8988T (cell line): Measurements from ENCODE around the gene CNDP1.

ENCODE experiments used
- DNase-seq: peaks from one replicate; pipeline ENCODE4 v3.0.0; 2011

CNDP1 gene

DNA sequence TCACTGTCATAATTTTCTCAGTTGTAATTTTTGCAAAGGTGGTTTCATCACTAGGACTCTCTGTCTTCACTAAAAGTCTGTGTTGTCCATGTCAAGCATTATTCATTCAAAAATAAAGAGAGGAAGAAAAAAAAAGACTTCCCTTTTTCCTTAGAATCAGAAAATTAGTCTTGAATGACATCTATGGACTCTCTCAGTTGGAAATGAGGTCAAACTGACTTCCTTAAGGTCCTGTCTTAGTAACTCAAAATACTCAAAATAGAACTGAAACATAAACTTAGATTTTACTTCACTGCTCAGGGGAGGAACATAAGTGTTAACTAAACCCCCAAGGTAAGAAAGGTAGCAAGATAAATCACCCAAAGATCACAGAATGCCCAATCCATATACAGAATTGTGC is 61.1 kb downstream of the CNDP1 start:
- DNase-seq = no peak

DNA sequence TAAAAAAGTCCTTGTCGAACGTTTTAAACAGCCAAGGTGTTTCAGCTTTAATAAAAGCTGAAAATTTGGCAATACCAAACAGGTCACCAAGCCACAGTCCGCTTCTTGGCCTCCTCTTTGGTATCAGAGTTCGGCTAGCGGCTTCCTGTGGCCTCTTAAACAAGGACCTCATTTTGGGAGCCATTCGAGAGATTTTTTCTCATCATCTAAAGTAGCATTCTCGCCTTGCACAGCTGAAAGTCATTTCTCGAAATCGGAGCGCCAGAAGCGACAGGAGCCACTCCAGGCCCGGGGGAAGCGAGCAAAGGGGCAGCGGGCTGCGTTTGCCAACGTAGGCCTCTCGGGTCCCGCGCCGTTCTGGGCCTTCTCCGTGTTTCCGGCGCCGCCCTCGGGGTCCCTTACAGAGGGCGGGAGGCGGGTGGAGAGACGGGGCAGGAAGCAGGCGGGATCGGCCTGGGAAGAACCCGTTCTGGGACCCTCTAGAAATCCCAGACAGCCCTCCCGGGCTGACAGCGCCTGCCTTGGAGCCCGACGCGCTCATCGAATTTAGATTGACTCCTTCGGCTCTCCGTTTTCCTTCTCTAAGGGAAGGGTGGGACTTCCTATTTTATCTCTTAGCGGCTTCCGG is 62.8 kb downstream of the CNDP1 start:
- peak; percentile 6 for DNase-seq

DNA sequence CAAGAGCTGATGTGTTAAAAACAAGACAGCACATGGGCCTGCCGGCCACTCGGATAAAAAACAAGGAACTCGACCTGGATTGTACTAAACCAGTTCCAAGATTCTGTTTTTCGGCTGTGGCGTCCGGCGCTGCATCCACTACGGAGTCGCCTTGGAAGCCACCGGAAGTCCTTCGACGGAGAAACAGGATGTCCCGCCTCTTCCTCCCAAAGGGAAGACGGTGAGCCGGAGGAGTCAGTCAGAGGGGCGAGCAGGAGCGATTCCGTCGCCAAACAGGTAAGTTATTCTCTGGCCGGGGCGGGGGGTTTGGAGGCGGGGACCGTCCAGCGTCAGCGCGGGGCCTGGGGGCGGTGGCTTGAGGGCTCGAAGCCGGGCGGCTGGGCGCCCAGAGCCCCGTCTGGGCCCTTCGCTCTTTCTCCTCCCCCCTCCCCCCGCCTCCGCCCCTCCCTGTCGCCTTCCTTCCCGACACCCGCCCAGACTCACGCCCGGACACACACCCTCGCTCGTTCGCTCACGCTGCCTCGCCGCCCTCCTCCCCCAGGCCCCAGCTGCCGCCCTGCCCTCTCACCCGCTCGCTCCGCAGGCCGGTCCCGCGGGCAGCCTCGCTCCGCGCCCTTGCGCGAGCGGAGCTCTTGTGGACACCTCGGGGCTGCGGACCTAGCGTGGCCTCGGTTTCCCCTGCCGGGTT is 63.5 kb downstream of the CNDP1 start, which contains the start of gene ZNF407:
ZNF407 (plus strand) TSS at position 209 of the 688 bp plus-strand sequence. CDS start 33,150 bp downstream, outside the sequence.
- peak; percentile 23 for DNase-seq

DNA sequence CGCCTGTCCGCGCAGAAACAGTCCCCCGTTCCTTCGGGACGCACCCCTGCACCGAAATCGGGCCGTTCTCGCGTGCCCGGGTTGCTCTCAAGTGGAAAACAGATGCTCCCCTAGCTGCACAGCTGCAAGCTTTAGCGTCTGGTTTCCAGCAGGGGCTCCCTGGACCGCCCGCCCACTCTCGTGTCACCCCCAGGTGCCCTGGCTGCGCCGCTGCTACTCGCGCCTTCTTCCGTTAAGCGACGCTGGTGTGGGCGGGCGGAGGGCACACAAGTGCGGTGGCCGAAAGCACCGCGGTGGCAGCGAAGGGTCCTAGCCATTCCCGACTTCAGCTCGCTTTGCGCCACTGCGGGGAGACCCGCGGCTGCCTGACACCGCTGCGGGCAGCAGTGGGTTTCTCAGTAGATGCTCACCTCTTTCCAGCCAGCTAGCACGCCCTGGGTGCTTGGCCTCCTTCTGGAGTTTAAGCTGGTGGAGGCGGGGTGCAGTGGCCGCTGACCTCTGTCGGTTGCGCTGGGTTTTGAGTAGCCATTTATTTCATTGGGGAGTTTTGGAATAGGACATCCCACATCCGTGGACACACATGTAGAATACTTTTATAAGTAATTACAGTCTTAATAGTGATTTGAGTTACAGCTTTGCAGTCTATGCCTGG is 64.2 kb downstream of the CNDP1 start:
- DNase-seq = peak; percentile 21

DNA sequence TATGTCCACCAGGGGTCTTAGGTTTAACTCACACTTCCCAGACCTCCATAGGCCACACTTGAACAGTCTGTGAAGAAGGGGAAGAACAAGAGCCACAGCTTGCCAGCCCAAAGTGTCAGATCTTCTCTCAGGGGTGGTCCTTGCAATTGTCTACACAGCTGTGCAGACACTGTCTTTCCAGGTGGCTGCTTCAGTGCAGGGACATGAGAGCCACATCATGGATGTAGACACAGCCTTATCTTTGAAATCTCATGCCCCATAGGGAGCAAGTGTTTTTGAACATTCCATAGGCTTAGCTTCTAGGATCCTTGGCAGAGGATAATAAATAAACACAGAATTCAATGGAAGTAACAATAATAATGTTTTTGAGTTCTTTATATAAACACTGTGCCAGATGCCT is 70.1 kb downstream of the CNDP1 start:
- no peak for DNase-seq

DNA sequence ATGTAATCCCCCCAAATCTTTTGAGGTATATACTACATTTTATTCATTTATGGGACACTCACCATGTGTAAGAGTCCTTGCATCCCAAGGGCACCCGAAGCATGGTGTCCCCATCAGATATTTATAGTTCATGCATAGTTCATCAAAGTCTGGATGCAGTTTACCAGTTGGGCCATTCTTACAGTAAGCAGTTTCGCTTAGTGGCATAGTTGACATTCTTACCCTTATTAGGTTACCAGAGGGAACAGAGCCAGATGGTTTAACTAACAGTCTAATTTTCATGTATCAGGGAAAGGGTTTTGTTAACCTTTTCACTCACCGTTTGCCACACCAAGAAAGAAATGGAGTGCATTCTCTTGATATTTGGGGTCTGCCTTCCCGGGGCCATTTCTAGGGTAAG is 70.5 kb downstream of the CNDP1 start:
- DNase-seq = no peak

DNA sequence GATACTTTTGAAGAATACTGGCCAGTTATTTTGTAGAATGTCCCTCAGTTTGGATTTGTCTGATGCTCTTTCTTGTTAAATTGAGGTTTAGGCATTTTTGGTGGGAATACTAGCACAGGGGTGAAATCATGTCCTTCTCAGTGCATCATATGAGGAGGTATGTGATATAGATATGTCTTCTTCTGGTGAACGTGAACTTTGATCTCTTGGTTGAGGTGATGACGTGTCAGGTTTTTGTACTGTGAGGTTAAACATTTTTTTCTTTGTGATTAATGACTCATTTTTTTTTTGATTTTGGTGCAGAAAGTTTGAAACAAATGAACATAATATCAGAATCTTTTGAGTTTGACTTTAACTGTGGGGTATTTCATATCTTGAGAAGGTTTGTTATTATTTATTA is 74.4 kb downstream of the CNDP1 start:
- DNase-seq = no peak

DNA sequence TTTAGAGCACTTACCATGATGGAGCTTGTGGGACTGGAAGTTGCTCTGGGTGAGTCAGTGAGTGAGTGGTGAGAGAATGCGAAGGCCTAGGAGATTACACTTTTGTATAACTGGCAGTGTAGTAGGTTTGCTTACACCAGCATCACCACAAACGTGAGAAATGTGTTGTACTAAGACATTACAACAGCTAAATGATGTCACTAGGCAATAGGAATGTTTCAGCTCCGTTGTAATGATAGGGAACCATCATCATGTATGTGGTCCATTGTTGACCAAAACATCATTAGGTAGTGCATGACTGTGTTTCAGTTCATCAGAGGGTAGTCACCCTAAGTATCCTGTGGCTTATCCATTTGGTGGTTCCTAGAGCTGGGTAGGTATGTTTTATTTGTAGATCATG is 75.2 kb downstream of the CNDP1 start:
- no peak for DNase-seq

DNA sequence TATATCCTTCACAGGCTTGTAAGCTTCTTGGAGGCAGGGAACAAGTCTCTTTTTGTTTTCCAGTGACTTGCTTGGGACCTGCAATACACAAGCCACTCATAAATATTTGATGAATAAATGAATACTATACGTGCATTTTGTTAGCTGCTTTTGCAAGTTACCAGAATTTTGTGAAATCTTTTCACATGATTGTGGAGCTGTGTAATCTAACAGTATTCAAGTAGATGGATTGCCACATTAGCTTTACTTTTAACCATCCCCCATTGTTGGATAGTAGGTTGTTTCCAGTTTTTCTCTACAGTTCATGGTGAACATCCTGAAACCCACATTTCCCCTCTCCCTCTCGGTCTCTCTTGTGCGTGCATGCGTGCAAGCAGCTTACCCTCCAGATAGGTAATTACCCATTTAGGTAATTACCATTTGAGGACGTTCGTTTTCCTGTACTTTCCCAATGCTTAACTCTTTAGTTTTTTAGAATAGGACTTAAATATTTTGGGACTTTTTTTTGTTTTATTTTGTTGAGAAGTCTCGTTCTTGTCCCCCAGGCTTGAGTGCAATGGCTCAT is 75.8 kb downstream of the CNDP1 start:
- no peak for DNase-seq

DNA sequence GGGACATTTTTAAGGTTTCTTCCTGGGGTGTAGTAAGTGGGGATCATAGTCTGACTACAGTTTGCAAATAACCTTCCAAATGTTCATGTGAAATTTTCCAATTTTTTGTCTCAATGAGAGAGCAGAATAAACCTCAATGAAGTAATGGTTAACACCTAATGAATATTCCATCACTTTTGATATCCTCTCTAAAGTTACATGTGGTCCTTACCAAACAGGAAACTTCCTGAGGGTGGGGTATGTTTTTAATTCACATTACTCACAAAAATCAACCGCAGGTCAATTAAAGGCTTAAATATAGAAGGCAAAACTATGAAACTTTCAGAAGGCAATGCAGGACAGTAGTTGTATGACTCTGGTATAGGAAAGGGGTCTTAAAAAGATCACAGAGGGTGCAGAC is 76.6 kb downstream of the CNDP1 start:
- DNase-seq = no peak

DNA sequence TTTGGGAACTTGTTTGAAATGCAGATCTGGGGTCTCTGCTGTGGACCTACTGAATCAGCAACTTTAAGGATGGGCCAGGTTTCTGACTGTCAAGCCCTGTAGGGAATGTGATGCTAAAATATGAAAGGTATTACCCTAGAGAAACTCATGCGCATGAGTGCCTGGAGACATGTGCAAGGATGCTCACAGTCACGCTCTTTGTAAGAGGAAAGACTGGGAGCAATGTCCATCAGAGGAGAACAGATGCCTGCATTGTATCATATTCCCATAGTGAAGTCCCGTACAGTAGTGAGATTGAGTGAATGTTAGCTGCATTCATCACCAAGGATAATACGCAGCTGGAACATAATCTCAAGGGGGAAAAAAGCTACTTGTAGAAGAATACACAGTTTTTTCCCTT is 77.5 kb downstream of the CNDP1 start:
- no peak for DNase-seq

DNA sequence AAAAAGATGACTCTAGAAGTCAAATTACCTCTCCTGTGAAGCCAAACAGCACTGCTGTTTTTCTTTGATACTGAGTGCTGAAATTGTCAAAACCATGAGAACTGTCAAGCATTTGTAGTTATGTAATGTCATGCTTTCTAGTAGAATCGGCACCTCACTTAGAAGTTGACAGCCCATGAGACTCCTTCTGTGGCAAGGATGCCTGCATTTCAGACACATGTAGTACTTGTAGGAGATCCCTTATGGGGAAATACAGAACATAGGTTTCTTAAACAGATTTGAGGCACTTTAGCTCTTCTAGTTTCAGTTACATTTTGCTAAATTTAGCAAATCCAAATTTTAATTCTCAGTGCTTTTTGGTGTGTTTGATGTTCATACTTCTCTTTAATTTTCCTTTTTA is 79.1 kb downstream of the CNDP1 start:
- DNase-seq = no peak

DNA sequence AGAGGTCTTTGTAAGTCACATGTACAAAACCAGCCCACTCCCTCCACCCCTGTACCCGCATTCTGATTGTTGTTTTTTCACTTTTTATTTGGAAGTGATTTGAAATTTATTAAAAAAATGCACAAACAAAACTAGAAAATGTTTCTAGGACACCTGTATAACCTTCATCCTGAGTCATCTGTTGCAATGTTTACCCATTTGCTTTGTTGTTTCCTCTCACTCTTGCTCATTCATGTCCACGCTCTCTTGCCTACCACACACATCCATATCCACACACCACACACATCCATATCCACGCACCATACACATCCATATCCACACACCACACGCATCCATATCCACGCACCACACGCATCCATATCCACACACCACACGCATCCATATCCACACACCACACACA is 82.2 kb downstream of the CNDP1 start:
- DNase-seq = no peak

DNA sequence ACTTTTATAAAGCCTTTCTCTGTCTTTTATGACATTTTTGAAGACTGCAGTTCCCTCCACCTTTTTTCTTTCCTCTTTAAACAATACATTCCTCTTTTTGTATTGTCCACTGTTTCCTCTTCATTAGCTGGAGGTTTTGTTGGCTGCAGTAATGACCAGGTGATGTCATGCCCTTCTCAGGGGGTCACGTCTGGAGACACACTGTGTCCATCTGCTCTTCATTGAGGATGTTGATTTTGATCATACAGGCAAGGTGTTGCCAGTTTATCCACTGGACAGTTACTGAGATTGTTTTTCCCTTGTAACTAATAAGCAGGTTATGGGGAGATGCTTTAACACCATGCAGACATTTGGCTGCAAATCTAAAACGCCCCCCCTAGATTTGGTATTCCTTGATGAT is 83.2 kb downstream of the CNDP1 start:
- DNase-seq = no peak

DNA sequence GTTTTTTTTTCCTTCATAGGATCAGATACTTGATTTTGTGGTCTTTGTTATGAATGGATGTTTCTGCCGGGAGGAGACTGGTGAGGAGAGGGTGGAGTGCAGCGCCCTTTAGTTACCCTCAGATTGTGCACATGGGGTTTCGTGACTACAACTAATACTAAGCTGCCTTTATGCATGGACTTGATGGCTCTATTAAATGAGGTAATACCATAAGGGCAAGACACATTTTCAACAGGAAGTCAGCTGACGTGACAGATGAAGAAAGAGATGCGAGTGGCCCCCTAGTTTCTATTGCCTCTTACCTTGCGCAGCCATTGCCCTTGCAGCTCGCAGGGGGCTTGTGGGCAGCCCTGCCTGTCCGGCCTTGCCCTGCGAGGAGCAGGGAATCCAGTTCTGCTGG is 87.8 kb downstream of the CNDP1 start:
- DNase-seq = no peak

DNA sequence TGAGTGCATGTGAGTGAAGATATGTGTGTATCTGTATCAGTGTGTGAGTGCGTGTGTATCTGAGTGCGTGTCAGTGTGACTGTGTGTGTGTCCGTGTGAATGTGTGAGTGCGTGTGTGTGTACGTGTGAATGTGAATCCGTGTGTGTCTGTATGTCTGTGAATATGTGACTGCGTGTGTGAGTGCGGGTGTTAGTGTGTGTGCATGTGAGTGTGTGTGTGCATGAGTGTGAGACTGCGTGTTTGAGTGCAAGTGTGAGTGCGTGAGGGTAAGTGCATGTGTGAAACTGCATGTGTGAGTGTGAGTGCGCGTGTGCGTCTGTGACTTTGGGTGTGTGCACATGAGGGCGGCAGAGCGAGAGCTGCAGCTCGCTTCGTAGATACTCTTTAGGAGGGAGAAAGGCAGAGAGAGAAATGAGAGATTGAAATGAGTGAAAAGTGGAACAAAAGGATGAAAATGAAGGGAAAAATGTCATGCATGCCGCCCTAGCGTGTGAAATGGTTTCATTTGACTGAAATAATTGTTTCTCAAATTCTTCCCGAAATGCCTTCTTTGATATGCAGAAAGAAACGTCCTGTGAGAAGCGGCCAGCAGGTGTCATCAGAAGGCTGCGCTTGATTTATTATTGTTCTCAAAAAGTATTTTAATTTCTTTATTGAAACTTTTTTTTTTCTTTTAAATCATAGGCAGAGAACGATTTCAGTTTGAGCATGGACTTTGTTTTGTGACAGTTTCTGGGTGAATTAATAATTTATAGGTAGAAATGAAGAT is 88.9 kb downstream of the CNDP1 start:
- no peak for DNase-seq

DNA sequence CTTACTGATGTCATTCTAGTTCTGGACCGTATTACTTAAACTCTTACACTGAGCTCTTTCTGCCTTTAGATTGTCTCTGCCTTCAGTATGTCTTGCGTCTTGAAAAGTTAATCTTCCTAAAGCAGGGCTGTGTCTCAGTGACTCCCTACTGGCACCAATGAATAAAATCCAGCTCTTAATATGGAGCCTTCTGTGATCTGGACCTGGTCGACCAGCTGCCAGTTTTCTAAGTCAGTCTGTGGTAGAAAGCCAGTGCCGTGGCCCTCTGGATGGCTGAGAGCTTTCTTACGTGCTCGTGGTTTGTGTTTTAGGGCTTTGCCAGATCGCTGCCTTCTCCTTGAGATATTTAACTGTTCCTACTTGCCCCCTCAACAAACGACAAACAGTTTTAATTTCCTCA is 90.2 kb downstream of the CNDP1 start:
- no peak for DNase-seq

DNA sequence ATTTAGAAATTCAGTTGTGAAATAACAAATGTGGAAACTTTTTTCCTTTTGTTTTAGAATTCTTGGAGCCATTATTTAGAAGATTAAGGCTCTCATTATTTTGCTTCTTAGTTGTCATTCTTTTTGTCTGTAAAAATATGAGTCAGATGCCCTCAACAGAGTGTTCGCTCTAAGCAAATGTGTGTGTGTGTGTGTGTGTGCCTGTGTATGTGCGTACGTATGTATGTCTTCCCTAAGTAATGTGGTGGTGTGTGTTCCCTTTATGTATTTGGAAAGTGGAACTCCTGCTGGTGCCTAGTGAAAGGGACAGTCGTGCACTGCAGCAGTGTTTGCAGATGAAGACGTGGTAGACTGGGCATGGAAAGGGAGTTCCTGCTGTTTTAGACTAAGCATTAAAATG is 90.9 kb downstream of the CNDP1 start:
- DNase-seq = no peak

DNA sequence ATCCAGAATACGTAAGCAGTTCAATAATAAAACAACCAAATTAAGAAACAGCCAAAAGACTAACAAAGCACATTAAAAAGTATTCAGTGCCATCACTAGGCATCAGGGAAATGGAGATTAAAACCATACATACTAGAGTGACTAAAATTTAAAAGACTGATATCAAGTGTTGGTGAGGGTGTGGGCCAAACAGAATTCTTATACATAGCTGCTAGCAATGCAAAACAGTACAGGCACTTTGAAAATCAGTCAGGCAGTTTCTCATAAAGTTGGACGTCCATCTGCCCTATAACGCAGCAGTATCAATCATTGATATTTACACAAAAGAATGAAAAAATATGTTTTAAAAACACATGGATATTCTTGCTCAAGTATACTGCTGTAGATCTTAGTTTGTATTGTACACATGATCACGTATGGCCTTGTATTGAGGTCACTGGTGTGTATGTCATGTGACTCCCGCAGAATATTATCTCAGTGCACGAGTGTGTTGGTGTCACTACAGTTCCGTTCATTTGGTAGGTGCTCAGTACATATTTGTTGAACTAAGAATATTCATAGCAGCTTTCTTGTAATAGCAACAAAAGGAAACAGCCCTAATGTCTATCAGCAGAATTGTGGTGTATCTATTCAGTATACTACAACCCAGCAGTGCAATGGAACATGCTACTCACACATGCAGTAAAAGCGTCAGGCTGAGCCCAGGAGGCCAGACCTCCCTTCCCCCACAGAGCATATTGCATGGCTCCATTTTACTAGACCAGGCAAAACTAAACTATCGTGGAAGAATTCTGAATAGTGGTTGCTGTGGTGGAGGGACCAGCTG is 92.0 kb downstream of the CNDP1 start:
- no peak for DNase-seq

DNA sequence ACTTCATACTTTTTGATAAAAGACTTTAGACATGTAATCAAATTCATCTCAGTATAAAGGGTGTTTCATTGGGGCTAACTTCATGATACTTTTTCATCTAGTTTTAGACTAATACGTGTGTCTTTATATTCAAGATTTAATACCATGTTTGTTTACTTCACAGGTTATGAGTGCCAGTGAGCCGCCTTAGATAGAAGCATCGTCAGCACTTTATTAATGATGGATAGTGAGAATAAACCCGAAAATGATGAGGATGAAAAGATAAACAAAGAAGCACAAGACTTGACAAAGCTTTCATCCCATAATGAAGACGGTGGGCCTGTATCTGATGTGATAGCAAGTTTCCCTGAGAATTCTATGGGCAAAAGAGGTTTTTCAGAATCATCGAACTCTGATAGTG is 96.5 kb downstream of the CNDP1 start:
- no peak for DNase-seq

DNA sequence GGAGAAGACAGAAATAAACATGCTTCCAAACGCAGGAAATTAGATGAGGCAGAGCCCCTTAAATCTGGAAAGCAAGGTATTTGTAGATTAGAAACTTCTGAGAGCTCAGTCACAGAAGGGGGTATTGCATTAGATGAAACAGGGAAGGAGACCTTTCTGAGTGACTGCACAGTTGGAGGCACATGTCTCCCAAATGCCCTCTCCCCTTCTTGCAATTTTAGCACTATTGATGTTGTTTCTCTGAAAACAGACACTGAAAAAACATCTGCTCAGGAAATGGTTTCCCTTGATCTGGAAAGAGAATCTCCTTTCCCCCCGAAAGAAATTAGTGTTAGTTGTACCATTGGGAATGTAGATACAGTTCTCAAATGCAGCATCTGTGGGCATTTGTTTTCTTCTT is 96.9 kb downstream of the CNDP1 start:
- no peak for DNase-seq

DNA sequence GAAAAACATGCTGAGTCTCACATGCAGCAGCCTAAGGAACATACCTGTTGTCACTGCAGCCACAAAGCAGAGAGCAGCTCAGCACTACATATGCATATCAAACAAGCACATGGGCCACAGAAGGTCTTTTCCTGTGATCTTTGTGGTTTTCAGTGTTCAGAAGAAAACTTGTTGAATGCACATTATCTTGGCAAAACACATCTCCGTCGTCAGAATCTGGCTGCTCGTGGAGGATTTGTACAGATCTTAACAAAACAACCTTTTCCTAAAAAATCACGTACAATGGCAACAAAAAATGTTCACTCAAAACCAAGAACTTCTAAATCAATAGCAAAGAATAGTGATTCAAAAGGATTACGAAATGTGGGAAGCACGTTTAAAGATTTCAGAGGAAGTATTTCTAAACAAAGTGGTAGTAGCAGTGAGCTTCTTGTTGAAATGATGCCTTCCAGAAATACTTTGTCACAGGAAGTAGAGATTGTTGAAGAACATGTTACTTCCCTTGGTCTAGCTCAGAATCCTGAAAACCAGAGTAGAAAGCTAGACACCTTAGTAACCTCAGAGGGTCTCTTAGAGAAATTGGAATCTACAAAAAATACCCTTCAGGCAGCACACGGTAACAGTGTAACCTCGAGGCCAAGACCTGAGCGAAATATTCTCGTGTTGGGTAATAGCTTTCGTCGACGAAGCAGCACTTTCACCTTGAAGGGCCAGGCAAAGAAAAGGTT is 97.5 kb downstream of the CNDP1 start:
- DNase-seq = no peak
